GM10266 (cell line): ENCODE results near the gene GPD2.

ENCODE experiments used
- DNase-seq: peaks from one replicate; pipeline ENCODE4 v3.0.0; 2012; ENCODE audit errors: extremely low spot score
- TF ChIP-seq, protein P1 (sequence below): IDR thresholded peaks from 2 replicates; pipeline ENCODE4 v1.5.1; 2012; ENCODE audit warnings: mild to moderate bottlenecking, low read depth; ENCODE audit not compliant: control insufficient read depth, insufficient read depth; ENCODE audit errors: missing control alignments

GPD2 gene

GRCh38 chr2:156476850-156477206 is 40.6 kb downstream of the GPD2 start:
- TF ChIP-seq, protein P1, sequence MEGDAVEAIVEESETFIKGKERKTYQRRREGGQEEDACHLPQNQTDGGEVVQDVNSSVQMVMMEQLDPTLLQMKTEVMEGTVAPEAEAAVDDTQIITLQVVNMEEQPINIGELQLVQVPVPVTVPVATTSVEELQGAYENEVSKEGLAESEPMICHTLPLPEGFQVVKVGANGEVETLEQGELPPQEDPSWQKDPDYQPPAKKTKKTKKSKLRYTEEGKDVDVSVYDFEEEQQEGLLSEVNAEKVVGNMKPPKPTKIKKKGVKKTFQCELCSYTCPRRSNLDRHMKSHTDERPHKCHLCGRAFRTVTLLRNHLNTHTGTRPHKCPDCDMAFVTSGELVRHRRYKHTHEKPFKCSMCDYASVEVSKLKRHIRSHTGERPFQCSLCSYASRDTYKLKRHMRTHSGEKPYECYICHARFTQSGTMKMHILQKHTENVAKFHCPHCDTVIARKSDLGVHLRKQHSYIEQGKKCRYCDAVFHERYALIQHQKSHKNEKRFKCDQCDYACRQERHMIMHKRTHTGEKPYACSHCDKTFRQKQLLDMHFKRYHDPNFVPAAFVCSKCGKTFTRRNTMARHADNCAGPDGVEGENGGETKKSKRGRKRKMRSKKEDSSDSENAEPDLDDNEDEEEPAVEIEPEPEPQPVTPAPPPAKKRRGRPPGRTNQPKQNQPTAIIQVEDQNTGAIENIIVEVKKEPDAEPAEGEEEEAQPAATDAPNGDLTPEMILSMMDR = no peak
- DNase-seq = no peak

- DNase-seq = no peak
- TF ChIP-seq, protein P1 = no peak
These were observed 44.2 kb downstream of the GPD2 start for GRCh38 chr2:156480376-156480775.

DNA sequence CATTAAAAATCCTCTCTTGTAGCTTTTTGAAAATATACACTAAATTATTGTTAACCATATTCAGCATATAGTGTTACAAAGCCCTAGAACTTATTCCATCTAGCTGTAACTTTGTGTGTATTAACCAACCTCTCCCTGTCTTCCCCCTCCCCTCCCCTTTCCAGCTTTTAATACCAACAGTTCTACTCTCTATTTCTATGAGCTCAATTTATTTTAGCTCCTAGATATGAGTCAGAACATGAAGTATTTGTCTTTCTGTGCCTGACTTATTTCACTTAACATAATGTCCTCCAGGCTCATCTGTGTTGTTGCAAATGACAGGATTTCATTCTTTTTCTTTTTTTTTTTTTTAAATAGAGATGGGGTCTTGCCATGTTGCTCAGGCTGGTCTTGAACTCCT is 45.1 kb downstream of the GPD2 start:
- no peak for DNase-seq
- TF ChIP-seq, protein P1 = no peak

DNA sequence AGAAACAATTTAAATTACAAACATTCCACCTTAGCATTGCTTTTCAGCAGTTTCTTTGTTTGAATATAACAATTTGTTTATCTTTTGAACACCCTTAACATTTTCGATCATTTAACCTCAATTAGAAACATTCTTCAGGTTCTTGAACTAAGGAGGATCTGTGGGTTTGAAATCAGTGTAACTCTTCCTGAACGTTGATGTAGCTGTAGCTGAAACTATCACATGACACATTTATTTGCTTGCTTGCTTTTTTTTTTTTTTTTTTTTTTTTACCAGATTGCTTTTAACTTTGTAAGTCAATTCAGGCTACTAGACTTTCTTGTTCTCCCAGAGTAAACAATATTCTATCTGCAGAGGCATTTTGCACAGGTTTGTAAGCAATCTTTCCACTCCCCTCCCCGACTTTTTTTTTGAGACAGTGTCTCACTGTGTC is 47.6 kb downstream of the GPD2 start:
- TF ChIP-seq, protein P1 = no peak
- DNase-seq = no peak

GRCh38 chr2:156486147-156486546 is 50.0 kb downstream of the GPD2 start:
- TF ChIP-seq, protein P1 = no peak
- no peak for DNase-seq

GRCh38 chr2:156486614-156487013 is 50.4 kb downstream of the GPD2 start:
- TF ChIP-seq, protein P1 = no peak
- DNase-seq = no peak

DNA sequence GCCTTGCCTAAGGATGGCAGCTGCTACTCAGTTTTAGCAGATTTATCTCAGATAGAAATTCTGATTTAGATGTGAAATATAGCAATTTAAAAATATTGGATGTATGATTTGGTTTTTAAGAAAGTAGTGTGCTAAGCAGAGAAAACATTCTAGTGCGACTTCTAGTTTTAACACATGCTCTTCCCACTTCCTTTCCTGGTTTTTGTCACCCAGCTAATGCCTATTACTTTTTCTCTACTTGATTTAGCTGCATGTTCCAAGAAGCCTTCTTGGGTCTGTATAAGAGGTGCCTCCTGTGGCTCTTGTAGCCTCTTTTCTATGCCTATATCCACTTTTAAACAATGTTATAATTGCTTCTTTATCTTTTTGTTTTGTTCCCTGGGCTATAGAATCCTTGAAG is 53.0 kb downstream of the GPD2 start:
- DNase-seq = no peak
- TF ChIP-seq, protein P1 = no peak
